ENCODE measurements around the gene IFIT2. TPM values are rescaled to one million over a fixed set of nuclear protein-coding genes. Genes with fewer than 3 reads are reported as not detected.

IFIT2 gene
- total and polyA plus RNA-seq, 2 donors (not counting 3 experiments of a cell fraction or from before 2014, with no cell fraction given): 0.23 to 1.4 TPM

DNA sequence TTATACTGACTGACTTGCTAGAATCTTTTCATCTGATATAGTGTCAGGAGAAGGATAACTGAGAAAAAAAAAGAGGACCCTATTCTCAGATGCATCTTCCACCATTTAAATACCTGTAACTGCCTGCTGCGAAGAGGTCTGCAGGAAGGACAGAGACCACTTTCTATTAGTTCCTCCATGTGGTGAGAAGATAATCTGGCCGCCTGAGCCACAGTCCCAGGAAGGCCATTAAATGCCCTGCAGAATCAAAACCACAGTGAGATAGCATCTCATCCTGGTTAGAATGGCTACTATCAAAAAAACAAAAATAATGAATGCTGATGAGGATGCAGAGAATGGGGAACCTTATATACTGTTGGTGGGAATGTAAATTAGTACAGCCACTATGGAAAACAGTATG lies 56.1 kb downstream of the IFIT2 start:
- no peaks in the 10 kb centered on the region for H4K20me1 ChIP-seq (replicated peaks; ENCODE audit: control insufficient read depth, extremely low read depth, insufficient read depth, low read length)
- no peaks in the 10 kb centered on the region for H3K4me1 ChIP-seq (ENCODE audit: control insufficient read depth, extremely low read depth, insufficient read depth, low read length)
- H3K9me3 ChIP-seq (replicated peaks; ENCODE audit: control insufficient read depth, insufficient read depth, low read length): no peaks in the 10 kb centered on the region
- ChIA-PET CTCF (interaction anchor here (1.1 to 1.7 kb wide), 2 partner anchors 14 to 43 kb away, joined by 3 to 4 read pairs; no protein-coding TSS in a partner anchor), POLR2A (no interaction called here)
- H3K4me2 ChIP-seq (ENCODE audit: insufficient read depth, low read length): no peak overlapping the region
- no peak overlapping the region for H3K4me3 ChIP-seq (replicated peaks in 1 of 3; ENCODE audit: insufficient read depth in 1 of 3, low read depth in 1 of 3, low read length in 3 of 3)
- intact Hi-C loops (cut with micrococcal nuclease) (no loop called here), dilution Hi-C loops (cut with MboI; ENCODE audit: extremely low pct_ligation_motif_present, low sequenced_read_pairs) (no loop called here)
- TF ChIP-seq GATA2 (IDR thresholded peaks at IDR 0.05; ENCODE audit: insufficient read depth, insufficient read length, low read depth, low read length) (no peak), MYC (IDR thresholded peaks at IDR 0.05; ENCODE audit: low read depth, low read length) (no peak), EZH2 (IDR thresholded peaks at IDR 0.05; ENCODE audit: borderline replicate concordance, low read depth, low read length, severe bottlenecking) (no peak), POLR2A (IDR thresholded peaks at IDR 0.05; ENCODE audit: low read depth, low read length) (no peak), FOS (IDR thresholded peaks at IDR 0.05; ENCODE audit: borderline replicate concordance, insufficient read depth, low read length) (no peak), MAX (IDR thresholded peaks at IDR 0.05; ENCODE audit: insufficient read depth, insufficient read length) (no peak), JUN (IDR thresholded peaks at IDR 0.05; ENCODE audit: borderline replicate concordance, insufficient read depth, insufficient read length, low read depth) (no peak), CTCF (IDR thresholded peaks at IDR 0.05; ENCODE audit: extremely low read depth in 1 of 2, insufficient read depth in 1 of 2, low read depth in 1 of 2, low read length in 2 of 2) (no peak), POLR2AphosphoS5 (IDR thresholded peaks at IDR 0.05; ENCODE audit: insufficient read depth, low read depth, low read length) (no peak)
- DNase-seq (ENCODE audit: low read depth, low spot score): no peak
- no peak for FAIRE-seq
- no TSS peak for BruUV-seq (replicated peaks)
- H3K9ac ChIP-seq (replicated peaks; ENCODE audit: extremely low read depth, insufficient read depth, low read length): no peak overlapping the region
- H3K27ac ChIP-seq (ENCODE audit: insufficient read depth, low read depth, low read length): no peak overlapping the region
- no peaks in the 10 kb centered on the region for H3K79me2 ChIP-seq (ENCODE audit: control insufficient read depth, insufficient read depth, low read length)
- H3K9me1 ChIP-seq (replicated peaks; ENCODE audit: control insufficient read depth, extremely low read depth, insufficient read depth, low read length): no peaks in the 10 kb centered on the region
- H3K36me3 ChIP-seq (ENCODE audit: control insufficient read depth in 2 of 2, extremely low read depth in 1 of 2, insufficient read depth in 2 of 2, low read length in 2 of 2): no peaks in the 10 kb centered on the region
- H2AFZ ChIP-seq (ENCODE audit: low read depth, low read length): no peak overlapping the region
- H3K27me3 ChIP-seq (ENCODE audit: control insufficient read depth in 2 of 2, insufficient read depth in 2 of 2, low read length in 2 of 2): peaks cover 3 to 17% of the 10 kb centered on the region in 2 experiments

Other genes starting within 250 kb of the IFIT2 start
- gene CH25H, start 94.7 kb upstream of the IFIT2 start, total RNA-seq: 0.32 TPM in 1 of 2 replicates, not detected in the other
- 0.29 and 0.30 TPM in 2 replicates for gene CH25H, start 94.7 kb upstream of the IFIT2 start, polyA plus RNA-seq
- 28.1 and 41.1 TPM in 2 replicates for gene LIPA, start 50.3 kb upstream of the IFIT2 start, total RNA-seq
- 22.5 and 24.0 TPM in 2 replicates for gene LIPA, start 50.3 kb upstream of the IFIT2 start, polyA plus RNA-seq
- gene IFIT3, start 26.0 kb downstream of the IFIT2 start, total RNA-seq: 2.6 and 3.1 TPM in 2 replicates
- 0.91 and 1.2 TPM in 2 replicates for gene IFIT3, start 26.0 kb downstream of the IFIT2 start, polyA plus RNA-seq
- not detected in 2 replicates for gene IFIT1B, start 76.0 kb downstream of the IFIT2 start, total RNA-seq
- gene IFIT1B, start 76.0 kb downstream of the IFIT2 start, polyA plus RNA-seq: not detected in 2 replicates
- 0.39 and 0.75 TPM in 2 replicates for gene IFIT1, start 90.6 kb downstream of the IFIT2 start, total RNA-seq
- gene IFIT1, start 90.6 kb downstream of the IFIT2 start, polyA plus RNA-seq: 0.51 and 0.57 TPM in 2 replicates
- 3.2 and 4.0 TPM in 2 replicates for gene IFIT5, start 112.5 kb downstream of the IFIT2 start, total RNA-seq
- gene IFIT5, start 112.5 kb downstream of the IFIT2 start, polyA plus RNA-seq: 0.97 and 1.0 TPM in 2 replicates
- not detected in 2 replicates for gene SLC16A12, start 233.5 kb downstream of the IFIT2 start, total RNA-seq
- not detected in 2 replicates for gene SLC16A12, start 233.5 kb downstream of the IFIT2 start, polyA plus RNA-seq

Measured in endothelial cell of umbilical vein (primary cell).